K562 (cell line): ENCODE results near the gene VGF. TPM values are rescaled to one million over a fixed set of nuclear protein-coding genes. Genes with fewer than 3 reads are reported as not detected.
A peak's percentile ranks its signal among the peaks of the same experiment; 100 is the strongest.

ENCODE experiments used
- ARID4B ChIP-seq: sonication (generic); formaldehyde crosslinking; IDR thresholded peaks from 2 replicates; pipeline ENCODE4 v1.8.0; 2022; ENCODE audit warnings: mild to moderate bottlenecking, missing genetic modification reagents
- BCLAF1 ChIP-seq, 2 experiments: fragments of 450-650 bp in 1 of 2; IDR thresholded peaks; 2 replicates each; pipeline ENCODE4 v1.6.1; 2011 to 2017; ENCODE audit warnings: low read depth in 2 of 2, antibody characterized with exemption in 1 of 2, borderline replicate concordance in 1 of 2, low read length in 1 of 2, mild to moderate bottlenecking in 1 of 2, mixed read lengths in 1 of 2; ENCODE audit not compliant: control insufficient read depth in 1 of 2
- BRCA1 ChIP-seq, 2 experiments: fragments of 450-650 bp in 1 of 2; sonication (generic) in 1 of 2; formaldehyde crosslinking in 1 of 2; IDR thresholded peaks; 2 replicates each; pipeline versions ENCODE4 v1.5.0 to v1.6.1; 2017 to 2020; ENCODE audit warnings: mild to moderate bottlenecking in 1 of 2, missing genetic modification reagents in 1 of 2
- CBFA2T2 ChIP-seq: fragments of 450-650 bp; conservative IDR thresholded peaks from 2 replicates; pipeline ENCODE4 v1.6.1; 2017; ENCODE audit warnings: mild to moderate bottlenecking
- CREM ChIP-seq: IDR thresholded peaks from 2 replicates; pipeline ENCODE4 v1.6.1; 2014; ENCODE audit warnings: antibody characterized with exemption, low read depth
- GATAD2A ChIP-seq: fragments of 450-650 bp; IDR thresholded peaks from 2 replicates; pipeline ENCODE4 v1.6.1; 2017
- HNRNPK ChIP-seq: fragments of 200-400 bp; formaldehyde crosslinking; IDR thresholded peaks from one replicate; pipeline ENCODE4 v1.6.1; 2018; ENCODE audit warnings: mild to moderate bottlenecking, low read depth, low read length; ENCODE audit not compliant: poor library complexity, severe bottlenecking
- HOXB6 ChIP-seq: fragments of 250-450 bp; sonication (Bioruptor Pico); IDR thresholded peaks from 2 replicates; pipeline ENCODE4 v1.5.1; 2022; ENCODE audit warnings: mild to moderate bottlenecking, borderline replicate concordance
- MECOM ChIP-seq: fragments of 250-450 bp; sonication (Bioruptor Pico); IDR thresholded peaks from 2 replicates; pipeline ENCODE4 v1.8.0; 2022; ENCODE audit warnings: inconsistent platforms
- NFE2L1 ChIP-seq: fragments of 450-650 bp; IDR thresholded peaks from 2 replicates; pipeline ENCODE4 v1.6.1; 2016; ENCODE audit warnings: missing genetic modification characterization, low read depth, mild to moderate bottlenecking, missing compliant biosample characterization, moderate library complexity, borderline replicate concordance
- POLR2A ChIP-seq: fragments of 450-650 bp; conservative IDR thresholded peaks from 2 replicates; pipeline ENCODE4 v1.6.1; 2016
- PRMT5 ChIP-seq: sonication (generic); formaldehyde crosslinking; IDR thresholded peaks from 2 replicates; pipeline ENCODE4 v1.5.0; 2020; ENCODE audit warnings: missing genetic modification reagents
- SPI1 ChIP-seq: IDR thresholded peaks from 2 replicates; pipeline ENCODE4 v1.6.1; 2011; ENCODE audit warnings: low read depth, low read length, control low read depth, borderline replicate concordance
- SREBF2 ChIP-seq: sonication (generic); formaldehyde crosslinking; IDR thresholded peaks from 2 replicates; pipeline ENCODE4 v1.4.0; 2020; ENCODE audit warnings: mild to moderate bottlenecking, missing genetic modification reagents
- SRSF3 ChIP-seq: fragments of 200-400 bp; formaldehyde crosslinking; IDR thresholded peaks from 2 replicates; pipeline ENCODE4 v1.6.1; 2016; ENCODE audit warnings: mild to moderate bottlenecking, low read length, moderate library complexity; ENCODE audit not compliant: insufficient read depth
- THRB ChIP-seq: fragments of 450-650 bp; formaldehyde crosslinking; conservative IDR thresholded peaks from 2 replicates; pipeline ENCODE4 v1.4.0; 2022; ENCODE audit warnings: mild to moderate bottlenecking, missing genetic modification characterization
- YY1 ChIP-seq, 3 experiments: IDR thresholded peaks; 2 replicates each; pipeline ENCODE4 v1.6.1; 2011; ENCODE audit warnings: low read length in 2 of 3, mild to moderate bottlenecking in 2 of 3, moderate library complexity in 2 of 3, borderline replicate concordance in 1 of 3, control low read depth in 1 of 3, low read depth in 1 of 3; ENCODE audit not compliant: insufficient read depth in 3 of 3, insufficient replicate concordance in 2 of 3, control insufficient read depth in 1 of 3, insufficient read length in 1 of 3; ENCODE audit errors: extremely low read depth in 1 of 3
- ZBED1 ChIP-seq: IDR thresholded peaks from 2 replicates; pipeline ENCODE4 v1.6.1; 2014
- ZNF408 ChIP-seq: fragments of 250-450 bp; sonication (Bioruptor Pico); IDR thresholded peaks from 2 replicates; pipeline ENCODE4 v1.4.0; 2020; ENCODE audit warnings: low read depth, mild to moderate bottlenecking, moderate library complexity
- ZNF77 ChIP-seq: fragments of 250-450 bp; sonication (Bioruptor Pico); IDR thresholded peaks from 2 replicates; pipeline ENCODE4 v1.5.0; 2020
- polyA plus RNA-seq, 8 experiments: library from polyadenylated mRNA; depleted of rRNA in 4 of 8; stranded (reverse) in 5 of 8; unstranded in 3 of 8; fragments of >200 nt; fragmentation: Nextera tagmentation in 2 of 8; fragmentation: Illumina TruSeq in 1 of 8; extraction: Ambion mirVana in 2 of 8; extraction: Trizol in 1 of 8; gene quantifications; 2 replicates each; pipeline versions ENCODE4 v1.2.1 to v1.2.3, GENCODE V29; 2011 to 2014; ENCODE audit warnings: inconsistent platforms in 1 of 8, missing spikeins in 1 of 8
- total RNA-seq, 7 experiments: library from RNA; depleted of rRNA in 6 of 7; stranded (reverse); fragments of >200 nt in 6 of 7; fragmentation: Illumina TruSeq in 2 of 7; extraction: Trizol in 2 of 7; gene quantifications; 2 replicates each; pipeline versions ENCODE4 v1.2.1 to v1.2.3, GENCODE V29; 2011 to 2021; ENCODE audit warnings: low replicate concordance in 1 of 7

VGF gene
- total and polyA plus RNA-seq, 9 of the 15 experiments (the other 6 are each of a cell fraction or from before 2014, with no cell fraction given), result 0.03 to 5.7 (median 0.34) TPM

GRCh38 chr7:101174322-101174854 is 9.0 kb upstream of the VGF start (continued):
- TF ChIP-seq ARID4B (CRISPR knock-in tag) (no peak), SRSF3 (no peak), CREM (no peak), BRCA1 (IDR thresholded peaks at IDR 0.05) (no peak), BRCA1 (CRISPR knock-in tag; IDR thresholded peaks at IDR 0.05) (no peak), HOXB6 (no peak), POLR2A (peak; percentile 67), SREBF2 (no peak), GATAD2A (no peak), YY1 (IDR thresholded peaks at IDR 0.05; ENCODE audit: borderline replicate concordance in 1 of 3, control insufficient read depth in 1 of 3, extremely low read depth in 1 of 3, insufficient read depth in 3 of 3, insufficient read length in 1 of 3, insufficient replicate concordance in 2 of 3, low read depth in 1 of 3, low read length in 2 of 3) (no peak), ZNF77 (no peak), CBFA2T2 (no peak), ZBED1 (no peak), ZNF408 (CRISPR knock-in tag) (no peak), NFE2L1 (tag) (no peak), MECOM (CRISPR knock-in tag) (no peak), SPI1 (peak; percentile 32; the same call in 1 of the 2 replicates), BCLAF1 (IDR thresholded peaks at IDR 0.05; ENCODE audit: borderline replicate concordance in 1 of 2, control insufficient read depth in 1 of 2, low read depth in 2 of 2, low read length in 1 of 2) (0 out of 4 replicates have a peak, but pooled peaks of 1 of the 2 experiments have one; percentile 21), PRMT5 (CRISPR knock-in tag) (no peak), HNRNPK (no peak), THRB (CRISPR knock-in tag) (no peak)
